Activated CD4-positive, alpha-beta T cell treated with anti-CD3 and anti-CD28 coated beads, Interleukin-2, amount 50 U/mL, for 48 hours (primary cell): ENCODE results near the gene VPS9D1.
"Not testable (repeated sequence)": the region's sequence is repeated elsewhere in the genome, so short reads cannot be mapped to it uniquely, and the experiment has no call there.

ENCODE experiments used
- DNase-seq, 2 experiments: peaks; one replicate each; pipeline ENCODE4 v3.0.0-alpha.2; 2020

Gene VPS9D1

DNA sequence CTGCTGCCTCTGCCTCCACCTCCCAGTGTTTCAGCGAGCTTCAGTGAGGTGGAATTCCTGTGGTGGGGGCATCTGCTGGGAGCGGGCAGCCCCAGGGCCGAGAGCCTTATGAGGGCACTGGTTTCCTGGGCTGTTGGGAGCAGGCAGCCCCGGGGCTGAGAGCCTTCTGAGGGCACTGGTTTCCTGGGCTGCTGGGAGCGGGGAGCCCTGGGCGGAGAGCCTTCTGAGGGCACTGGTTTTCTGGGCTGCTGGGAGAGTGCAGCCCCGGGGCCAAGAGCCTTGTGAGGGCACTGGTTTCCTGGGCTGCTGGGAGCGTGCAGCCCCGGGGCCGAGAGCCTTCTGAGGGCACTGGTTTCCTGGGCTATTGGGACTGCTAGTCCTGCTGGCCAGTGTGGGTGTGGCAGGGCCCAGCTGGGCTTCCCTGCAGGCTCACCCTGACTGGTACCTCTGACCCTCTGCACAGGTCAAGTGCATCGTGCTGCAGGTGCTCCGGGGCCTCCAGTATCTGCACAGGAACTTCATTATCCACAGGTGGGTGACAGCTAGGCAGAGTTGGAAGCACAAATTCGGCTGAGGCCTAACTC lies 28.6 kb downstream of the VPS9D1 start:
- no peak for DNase-seq

DNA sequence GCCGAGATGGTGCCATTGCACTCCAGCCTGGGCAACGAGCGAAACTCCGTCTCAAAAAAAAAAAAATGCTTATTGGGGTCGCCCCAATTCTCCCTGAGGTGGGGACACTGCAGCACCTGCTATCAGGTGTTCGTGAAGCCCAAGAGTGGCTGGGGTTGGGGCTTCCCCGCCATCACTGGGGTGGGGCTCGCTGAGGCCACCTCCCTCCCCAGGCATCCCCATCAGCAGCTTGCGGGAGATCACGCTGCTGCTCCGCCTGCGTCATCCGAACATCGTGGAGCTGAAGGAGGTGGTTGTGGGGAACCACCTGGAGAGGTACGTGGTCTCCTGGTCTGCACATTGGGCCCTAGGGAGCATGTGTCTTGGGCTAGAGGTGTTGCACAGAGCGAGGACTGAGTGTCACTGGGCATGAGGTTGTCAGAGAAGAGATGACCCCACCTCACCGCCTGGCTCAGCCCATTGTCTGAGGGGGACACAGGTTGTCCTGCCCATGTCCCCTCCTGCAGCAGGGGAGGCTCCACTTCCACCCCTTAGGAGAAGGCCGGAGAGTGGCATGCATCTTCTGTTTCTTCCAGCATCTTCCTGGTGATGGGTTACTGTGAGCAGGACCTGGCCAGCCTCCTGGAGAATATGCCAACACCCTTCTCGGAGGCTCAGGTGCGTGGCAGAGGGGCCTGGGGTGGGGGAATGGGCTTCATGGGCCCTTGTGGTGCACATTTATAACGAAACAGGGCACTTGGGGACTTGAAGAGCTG lies 29.3 kb downstream of the VPS9D1 start:
- no peak for DNase-seq

DNA sequence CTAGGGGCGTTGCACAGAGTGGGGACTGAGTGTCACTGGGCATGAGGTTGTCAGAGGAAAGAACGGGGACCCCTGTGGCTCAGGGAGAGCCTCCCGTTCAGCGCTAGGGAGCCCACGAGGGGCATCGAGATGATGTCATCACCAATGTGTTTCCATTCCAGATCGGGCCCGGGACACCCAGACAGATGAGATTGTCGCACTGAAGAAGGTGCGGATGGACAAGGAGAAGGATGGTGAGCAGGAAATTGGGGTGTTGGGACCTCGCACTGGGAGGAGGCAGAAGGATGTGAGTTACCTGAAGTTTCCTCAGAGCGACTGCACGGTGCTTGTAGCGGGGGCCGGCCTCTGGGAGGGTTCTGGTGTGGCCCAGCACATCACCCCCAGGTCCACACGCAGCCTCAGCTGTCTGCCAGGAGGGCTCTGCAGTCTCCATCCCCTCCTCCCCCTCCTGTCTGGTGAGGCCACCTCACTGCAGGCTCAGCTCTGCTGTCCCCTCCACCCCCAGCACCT lies 30.3 kb downstream of the VPS9D1 start:
- no peak for DNase-seq

DNA sequence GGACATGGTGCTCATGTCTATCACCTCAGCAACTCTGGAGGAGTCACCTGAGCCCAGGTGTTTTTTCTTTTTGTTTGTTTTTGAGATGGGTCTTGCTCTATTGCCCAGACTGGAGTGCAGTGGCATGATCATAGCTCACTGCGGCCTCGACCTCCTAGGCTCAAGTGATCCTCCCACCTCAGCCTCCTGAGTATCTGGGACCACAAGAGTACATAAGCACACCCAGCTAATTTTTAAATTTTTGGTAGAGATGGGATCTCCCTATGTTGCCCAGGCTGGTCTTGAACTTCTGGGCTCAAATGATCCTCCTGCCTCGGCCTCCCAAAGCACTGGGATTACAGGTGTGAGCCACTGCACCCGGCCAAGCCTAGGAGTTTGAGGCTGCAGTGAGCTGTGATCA lies 31.1 kb downstream of the VPS9D1 start:
- not testable (repeated sequence) for DNase-seq

DNA sequence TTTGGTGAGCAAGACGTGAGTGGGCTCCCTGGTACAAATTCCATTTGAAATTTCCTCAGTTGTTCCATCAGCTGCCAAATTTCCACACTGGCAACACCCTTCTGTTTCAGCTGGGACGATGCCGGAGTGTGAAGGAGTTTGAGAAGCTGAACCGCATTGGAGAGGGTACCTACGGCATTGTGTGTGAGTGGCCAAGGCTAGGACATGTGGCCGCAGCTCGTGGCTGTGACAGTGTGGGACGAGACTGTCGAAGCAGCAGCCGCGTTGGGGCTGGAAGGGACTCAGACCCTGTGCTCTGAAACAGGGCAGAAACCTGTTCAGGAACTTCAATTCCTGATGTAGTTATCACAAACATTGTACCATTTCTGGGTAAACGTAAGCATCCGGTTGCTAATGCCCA lies 31.6 kb downstream of the VPS9D1 start:
- no peak for DNase-seq

DNA sequence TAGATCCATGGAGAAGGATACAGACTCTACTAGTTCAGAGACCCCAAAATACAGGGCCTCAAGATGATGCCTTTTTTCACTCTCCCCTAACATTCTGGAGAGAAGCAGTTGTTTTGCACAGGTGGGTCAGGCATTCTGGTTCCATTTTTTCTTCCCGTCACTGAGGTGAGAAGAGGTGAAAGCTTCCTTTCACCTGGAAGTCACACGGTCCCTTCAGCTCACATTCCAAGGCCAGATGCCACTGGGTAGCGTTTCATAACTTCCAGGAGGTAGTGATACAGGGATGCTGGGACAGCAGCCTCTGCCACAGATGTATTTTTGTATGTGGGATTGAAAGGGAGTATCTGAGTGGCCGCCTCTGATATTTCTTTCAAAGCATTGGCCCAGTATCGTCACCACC lies 32.3 kb downstream of the VPS9D1 start:
- no peak for DNase-seq

DNA sequence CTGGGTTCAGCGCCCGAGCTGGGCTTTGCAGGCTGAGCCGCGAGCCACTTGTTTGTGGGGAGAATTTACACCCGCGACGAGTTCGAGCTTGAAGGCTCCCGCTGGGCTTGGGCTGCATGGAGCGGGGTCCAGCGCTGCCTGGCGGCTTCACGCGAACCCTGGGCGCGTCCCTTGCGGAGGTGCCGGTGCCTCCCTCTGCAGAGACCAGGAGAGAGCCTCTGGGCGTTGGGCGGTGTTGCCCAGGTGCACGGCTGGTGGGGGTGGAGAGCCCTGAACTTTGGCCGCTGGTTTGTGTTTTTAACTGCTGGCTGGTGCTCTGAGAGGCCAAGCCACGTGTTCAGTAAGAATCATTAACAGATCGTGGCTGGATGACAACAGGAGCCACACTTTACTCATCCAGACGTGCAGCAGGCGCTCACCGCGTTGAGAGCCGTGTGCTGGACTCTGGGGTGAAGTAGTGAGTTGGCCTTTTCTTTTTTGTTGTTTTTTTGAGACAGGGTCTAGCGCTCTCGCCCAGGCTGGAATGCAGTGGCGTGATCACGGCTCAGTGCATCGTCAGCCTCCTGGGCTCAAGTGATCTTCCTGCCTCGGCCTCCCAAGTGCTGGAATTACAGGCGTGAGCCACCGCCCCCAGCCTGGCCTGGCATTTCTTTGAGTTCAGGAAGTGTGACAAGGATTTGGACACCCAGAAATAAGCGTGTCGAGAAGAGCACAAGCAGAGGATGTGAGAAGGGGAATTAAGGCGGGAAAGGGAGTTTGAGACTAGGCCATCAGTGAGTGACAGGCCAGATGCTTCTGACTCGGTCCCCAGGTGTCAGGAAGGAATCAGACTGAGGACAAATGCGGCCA lies 33.4 kb downstream of the VPS9D1 start:
- DNase-seq: peak in 1 of 2 experiments; percentile 21

DNA sequence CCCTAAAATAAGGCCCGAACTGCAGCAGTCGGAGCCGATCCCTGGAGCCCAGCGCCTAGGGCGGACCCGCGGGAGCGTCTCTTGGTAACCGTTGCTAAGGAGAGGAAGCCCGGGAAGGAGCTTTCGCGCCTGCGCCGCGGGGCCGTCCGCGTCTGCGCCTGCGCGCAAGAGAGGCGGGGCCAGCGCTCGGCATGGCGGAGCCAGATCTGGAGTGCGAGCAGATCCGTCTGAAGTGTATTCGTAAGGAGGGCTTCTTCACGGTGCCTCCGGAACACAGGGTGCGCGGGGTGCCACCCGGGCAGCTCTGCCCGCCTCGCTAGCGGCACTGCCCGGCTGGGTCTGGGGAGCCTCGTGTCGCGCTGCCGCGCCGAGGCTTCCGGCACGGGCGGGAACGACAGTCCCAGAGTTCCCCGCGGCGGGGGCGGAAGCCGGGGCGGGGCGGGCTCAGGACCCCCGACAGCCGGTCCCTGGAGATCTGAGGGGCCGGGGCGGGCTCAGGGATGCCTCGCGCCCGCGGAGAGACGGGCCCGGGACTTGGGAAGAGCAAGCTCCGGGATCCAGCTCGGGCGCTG lies 34.1 kb downstream of the VPS9D1 start, which contains the start of gene CDK10:
TSS of gene CDK10 (plus strand) at position 170 of the 572 bp plus-strand sequence. CDS start at position 192, 22 bp downstream.
- DNase-seq: peak; percentile 90 to 92

DNA sequence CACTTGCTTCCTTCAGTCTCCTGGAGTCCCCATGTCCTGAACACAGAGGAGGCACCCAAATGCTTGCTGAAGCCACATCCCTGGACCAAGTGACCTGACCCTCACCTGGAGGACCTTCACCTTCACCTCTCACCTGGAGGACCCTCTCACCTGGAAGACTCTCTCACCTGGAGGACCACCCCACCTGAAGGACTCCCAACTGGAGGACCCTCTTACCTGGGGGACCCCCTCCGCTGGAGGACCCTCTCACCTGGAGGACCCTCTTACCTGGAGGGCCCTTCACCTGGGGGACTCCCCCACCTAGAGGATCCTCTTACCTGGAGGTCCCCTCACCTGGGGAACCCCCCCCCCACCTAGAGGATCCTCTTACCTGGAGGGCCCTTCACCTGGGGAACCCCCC lies 34.8 kb downstream of the VPS9D1 start:
- no peak for DNase-seq

DNA sequence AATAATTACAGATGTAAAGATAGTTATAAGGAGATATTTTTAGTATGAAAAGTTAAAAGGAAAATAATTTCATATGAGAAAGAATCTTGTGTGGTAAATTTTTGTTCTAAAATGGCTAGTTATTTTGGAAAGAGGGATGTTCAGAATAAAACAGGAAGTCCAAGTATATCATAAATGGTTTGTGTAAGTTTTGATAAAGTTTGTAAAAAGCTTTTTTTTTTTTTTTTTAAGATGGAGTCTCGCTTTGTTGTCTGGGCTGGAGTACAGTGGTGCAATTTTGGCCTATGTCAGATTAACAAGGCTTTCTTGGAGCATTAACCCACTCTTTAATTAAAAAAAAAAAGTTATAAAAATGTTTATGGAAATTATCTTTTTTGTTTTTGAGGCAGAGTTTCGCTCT lies 42.4 kb downstream of the VPS9D1 start:
- no peak for DNase-seq

DNA sequence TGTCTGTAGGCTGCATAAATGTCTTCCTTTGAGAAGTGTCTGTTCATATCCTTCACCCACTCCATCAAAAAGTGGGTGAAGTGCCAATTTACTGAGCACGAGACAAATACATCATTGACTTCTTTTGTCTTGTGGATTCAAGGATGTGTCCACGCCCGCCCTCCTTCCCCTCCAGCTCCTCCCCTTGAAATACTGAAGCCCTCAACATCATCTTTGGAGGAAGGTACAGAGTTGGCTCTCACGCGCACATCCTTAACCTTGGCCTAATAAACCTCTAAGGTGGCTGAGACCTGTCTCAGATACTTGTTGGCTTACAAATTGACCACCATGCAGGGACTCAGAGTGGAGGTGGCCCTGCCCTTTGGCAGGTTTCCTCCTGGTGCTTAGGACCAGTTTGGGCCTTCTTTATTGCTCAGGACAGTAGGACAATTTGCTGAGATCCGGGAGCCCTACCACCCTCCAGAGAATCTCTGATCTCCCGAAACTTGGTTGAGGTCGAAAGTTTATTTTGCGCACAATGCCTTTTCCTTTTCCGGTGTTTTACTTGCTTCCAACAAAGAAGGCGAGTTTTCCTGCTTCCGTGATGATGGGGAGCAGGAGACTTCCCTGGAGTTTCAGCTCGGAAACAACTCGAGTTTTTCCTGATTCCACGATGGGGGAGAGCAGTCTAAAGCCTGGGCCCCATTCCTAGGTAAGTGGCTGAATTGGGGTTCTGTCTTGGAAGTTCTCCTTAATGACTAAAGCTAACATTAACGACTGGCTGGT lies 48.3 kb downstream of the VPS9D1 start:
- no peak for DNase-seq

DNA sequence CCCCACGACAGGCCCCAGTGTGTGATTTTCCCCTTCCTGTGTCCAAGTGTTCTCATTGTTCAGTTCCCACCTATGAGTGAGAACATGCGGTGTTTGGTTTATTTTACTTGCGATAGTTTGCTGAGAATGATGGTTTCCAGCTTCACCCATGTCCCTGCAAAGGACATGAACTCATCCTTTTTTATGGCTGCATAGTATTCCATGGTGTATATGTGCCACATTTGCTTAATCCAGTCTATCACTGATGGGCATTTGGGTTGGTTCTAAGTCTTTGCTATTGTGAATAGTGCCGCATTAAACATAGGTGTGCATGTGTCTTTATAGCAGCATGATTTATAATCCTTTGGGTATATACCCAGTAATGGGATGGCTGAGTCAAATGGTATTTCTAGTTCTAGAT lies 49.1 kb downstream of the VPS9D1 start:
- not testable (repeated sequence) for DNase-seq

DNA sequence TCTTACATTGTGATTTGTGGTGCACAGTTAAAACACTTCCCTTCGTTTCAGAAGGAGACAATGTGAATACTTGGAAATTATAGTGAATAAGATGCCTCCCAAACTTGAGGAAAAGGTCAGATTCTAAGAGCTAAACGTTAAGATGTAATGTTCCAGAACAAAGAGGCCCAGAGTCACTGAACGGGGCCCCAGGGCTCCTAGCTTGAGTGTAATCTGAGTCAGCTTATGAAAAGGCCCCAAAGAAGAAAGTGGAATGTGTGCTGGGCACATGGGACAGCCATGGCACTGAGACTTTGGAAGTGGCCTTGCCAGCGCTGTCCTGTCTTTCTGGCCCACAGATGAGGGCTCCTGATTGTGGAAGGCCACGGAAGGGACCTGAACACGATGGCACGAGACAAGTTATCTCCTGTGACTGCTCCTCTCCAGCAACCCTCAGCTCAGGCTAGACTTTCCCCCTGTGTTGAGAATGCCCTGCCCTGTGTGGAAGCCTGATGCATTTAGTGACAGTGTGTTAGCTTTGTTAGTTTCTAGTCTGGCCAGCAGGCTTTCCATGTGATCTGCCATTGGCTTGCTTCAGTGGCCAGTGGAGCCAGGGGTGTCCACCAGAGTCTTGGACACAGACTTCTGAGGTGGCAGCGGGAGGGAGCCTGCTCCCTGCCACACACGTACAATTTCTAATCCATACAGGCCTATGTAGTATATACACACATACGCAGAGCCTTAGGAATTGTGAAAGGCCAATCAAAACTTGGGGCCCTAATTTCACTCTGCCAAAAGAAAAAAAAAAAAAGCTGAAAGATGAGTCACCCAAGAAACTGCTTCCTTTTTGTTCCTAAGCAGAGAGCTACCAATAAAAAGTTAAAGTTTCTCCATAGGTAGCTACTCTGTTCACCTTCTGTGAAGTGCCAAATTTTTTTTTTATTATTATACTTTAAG lies 49.9 kb downstream of the VPS9D1 start:
- DNase-seq: no peak

DNA sequence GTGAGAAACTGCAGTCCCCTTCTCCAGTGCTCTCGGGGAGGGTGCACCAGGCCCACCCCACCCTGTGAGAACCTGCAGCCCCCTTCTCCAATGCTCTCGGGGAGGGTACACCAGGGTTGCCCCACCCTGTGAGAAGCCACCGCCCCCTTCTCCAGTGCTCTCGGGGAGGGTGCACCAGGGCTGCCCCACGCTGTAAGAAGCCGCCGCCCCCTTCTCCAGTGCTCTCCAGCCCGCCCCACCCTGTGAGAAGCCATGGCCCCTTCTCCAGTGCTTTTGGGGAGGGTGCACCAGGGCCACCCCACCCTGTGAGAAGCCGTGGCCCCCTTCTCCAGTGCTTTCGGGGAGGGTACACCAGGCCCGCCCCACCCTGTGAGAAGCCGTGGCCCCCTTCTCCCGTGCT lies 50.9 kb downstream of the VPS9D1 start:
- DNase-seq: no peak

DNA sequence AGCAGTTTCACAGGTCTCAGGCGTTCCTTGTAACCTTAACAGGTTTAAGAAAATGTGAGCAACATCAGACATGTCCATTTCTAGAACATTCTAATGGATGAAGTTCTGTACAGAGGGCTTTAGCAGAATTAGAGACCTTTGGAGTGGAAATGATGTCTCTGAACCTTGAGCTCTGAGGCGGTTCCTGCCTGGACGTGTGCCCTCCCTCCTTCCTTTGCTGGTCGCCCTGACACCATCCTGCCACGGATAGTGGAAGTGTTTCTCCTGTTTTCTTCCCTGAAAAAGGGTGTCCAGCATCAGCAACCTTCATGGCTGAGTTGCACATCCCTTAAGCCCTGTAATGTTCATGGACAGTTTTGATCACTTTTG lies 51.9 kb downstream of the VPS9D1 start:
- DNase-seq: no peak

DNA sequence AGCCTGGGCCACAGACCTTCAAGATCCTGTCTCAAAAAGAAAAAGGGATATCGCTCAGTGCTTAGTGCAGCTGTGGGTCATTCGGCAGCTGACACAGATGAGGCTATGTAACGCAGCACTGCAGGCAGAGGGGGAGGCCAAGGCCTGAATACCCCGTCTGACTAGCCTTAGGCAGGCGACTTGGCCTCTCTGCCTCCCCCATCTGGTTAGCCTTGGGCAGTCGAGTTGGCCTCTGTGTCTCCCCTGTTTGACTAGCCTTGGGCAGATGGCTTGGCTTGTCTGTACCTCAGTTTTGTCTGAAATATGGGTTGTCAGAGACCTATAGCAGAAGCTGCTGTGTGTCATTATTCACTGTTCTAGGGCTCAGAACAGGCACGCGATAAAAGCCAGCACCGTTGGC lies 53.1 kb downstream of the VPS9D1 start:
- DNase-seq: no peak

DNA sequence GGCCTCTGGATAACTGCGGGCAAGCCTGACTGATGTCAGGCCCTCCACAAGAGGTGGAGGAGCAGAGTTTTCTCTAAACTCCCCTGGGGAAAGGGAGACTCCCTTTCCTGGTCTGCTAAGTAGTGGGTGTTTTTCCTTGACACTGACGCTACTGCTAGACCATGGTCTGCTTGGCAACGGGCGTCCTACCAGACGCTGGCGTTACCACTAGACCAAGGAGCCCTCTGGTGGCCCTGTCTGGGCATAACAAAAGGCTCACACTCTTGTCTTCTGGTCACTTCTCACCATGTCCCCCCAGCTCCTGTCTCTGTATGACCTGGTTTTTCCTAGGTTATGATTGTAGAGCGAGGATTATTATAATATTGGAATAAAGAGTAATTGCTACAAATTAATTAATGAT lies 53.7 kb downstream of the VPS9D1 start:
- peak; percentile 23 to 30 for DNase-seq

DNA sequence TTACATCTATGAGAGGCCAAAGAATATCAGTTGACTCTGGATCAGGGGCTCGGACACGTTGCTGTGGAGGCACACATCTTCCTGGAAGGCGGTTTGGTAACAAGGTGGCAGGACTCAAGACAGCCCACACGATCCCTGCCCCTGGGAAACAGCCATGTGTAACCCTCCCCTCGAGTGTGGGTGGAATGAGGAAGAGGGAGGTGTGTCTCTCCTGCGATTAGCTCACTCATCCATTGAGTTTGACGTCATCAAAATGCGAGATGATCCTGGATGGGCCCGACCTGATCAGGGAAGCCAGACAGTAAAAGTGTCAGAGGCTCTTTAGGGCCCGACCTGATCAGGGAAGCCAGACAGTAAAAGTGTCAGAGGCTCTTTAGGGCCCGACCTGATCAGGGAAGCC lies 56.5 kb downstream of the VPS9D1 start:
- not testable (repeated sequence) for DNase-seq

DNA sequence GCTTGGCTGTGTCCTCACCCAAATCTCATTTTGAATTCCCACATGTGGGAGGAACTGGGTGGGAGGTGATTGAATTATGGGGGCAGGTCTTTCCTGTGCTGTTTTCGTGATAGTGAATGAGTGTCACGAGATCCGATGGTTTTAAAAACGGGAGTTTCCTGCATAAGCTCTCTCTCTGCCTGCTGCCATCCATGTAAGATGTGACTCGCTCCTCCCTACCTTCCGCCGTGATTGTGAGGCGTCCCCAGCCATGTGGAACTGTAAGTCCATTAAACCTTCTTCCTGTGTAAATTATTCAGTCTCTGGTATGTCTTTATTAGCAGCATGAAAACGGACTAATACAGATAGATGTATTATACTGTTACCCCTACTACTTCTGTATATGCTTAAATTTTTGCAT lies 59.5 kb downstream of the VPS9D1 start:
- DNase-seq: no peak

DNA sequence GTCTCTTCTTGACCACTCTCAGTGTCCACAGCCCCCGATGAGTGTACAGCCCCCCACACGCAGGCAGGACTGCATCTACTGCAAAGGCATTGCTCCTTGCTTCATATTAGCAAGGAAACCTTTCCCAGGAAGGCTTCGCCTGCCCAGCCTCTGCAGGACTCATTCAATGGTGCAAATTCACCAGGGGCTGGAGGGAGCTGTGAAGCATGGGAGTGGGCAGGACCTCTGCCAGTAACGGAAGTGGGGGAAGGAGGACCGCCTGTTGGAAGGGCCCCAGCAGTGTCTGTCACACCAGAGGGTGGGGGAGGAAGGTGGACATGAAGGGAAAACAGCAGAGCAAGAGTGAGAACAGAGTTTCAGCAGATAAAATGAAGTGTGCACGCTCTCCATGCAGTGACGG lies 60.6 kb downstream of the VPS9D1 start:
- no peak for DNase-seq

DNA sequence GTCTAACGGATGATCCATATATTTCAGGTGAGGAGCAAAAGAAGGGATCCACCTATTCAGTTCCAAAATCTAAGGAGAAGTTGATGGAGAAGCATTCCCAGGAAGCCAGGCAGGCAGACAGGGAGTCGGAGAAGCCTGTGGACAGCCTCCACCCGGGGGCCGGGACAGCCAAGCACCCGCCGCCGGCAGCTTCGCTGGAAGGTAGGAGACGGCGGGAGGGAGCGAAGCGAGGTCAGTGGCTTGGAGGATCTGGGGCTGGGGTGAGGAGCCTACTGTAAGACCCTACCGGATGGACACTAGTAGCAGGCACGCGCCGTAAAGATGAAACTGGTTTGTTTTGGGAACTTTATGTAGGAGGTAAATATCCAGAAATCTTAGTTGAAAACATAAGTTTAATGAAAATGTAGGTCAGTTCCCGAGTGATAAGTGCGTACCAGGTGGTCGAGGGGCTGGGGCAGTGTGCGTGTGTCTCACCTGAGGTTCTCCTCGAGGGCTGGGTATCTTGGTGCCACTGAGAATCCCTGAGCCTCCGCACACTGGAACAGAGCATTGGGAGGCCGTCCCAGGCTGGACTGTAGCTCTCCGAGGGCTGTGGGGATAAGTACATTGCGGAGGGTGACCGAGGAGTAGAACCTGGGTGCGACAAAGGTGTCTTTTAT lies 62.3 kb downstream of the VPS9D1 start:
- peak; percentile 33 to 44 for DNase-seq
